ENCODE data around the gene COPS4.

DNA sequence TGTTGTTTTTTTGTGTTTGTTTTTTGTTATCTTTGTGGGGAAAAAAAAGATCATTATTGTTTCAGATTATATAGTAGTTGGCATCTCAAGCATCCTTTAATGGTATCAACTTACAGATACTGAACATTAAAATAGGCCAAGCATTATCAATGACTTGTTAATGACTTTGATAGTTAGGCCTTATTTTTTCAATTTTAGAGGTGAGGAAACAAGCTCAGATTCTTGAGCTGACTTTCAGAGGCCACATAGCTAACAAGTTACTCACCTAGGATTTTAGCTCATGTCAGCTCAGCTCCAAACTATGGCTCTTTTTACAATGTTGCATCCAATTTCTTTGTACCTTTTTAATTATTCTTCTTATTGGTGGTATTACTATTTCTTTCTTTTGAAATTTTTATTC is 80.0 kb downstream of the COPS4 start:
- no peak for TF ChIP-seq CTCF (IDR thresholded peaks at IDR 0.05)
- no peak for TF ChIP-seq POLR2A (IDR thresholded peaks at IDR 0.05)

All from body of pancreas (tissue), 4 donors.